ENCODE results near the gene NTRK3.

GRCh38 chr15:87863152-87863551 is 393.4 kb downstream of the NTRK3 start:
- TF ChIP-seq EZH2 (IDR thresholded peaks at IDR 0.05; ENCODE audit: borderline replicate concordance, low read length) (no peak), CTCF (conservative IDR thresholded peaks at IDR 0.05 in 1 of 2, IDR thresholded peaks at IDR 0.05 in 1 of 2; ENCODE audit: extremely low read depth in 1 of 2, insufficient read depth in 1 of 2, low read depth in 1 of 2, low read length in 2 of 2) (no peak)
